Body of pancreas (tissue), 4 donors: ENCODE results near the gene THSD4.

Experiments
- POLR2A ChIP-seq, 3 donors: fragments of 450-650 bp; IDR thresholded peaks; one replicate each; pipeline ENCODE4 v1.6.1; 2016; ENCODE audit warnings: antibody characterized with exemption in 3 of 3, mild to moderate bottlenecking in 2 of 3
- TF ChIP-seq, protein P1 (sequence below), 7 experiments: fragments of 450-650 bp in 4 of 7; fragments of 200-600 bp in 3 of 7; sonication (generic) in 3 of 7; IDR thresholded peaks; one replicate each; pipeline ENCODE4 v1.5.1; 2016 to 2019; ENCODE audit warnings: antibody characterized with exemption in 7 of 7

DNA sequence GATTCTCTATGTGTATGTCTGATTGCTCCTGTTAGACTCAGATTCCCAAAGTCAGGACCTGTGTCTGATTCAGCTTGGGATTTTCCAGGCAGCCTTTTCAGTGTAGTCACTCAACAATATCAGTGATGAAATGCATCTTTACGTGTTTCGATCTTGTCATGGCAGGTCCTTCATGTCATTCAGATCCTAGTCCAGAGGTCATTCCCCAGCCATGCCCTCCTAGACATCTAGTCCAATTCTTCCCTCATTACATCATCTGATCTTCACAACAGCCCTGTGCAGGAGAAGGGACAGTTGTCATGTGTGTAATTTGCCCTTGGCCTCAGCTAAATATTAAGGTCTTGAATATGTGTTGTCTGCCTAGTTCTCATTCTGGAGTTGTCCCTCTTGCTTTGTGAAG lies 541.9 kb downstream of the THSD4 start:
- no peak for TF ChIP-seq POLR2A (IDR thresholded peaks at IDR 0.05)
- TF ChIP-seq, protein P1, sequence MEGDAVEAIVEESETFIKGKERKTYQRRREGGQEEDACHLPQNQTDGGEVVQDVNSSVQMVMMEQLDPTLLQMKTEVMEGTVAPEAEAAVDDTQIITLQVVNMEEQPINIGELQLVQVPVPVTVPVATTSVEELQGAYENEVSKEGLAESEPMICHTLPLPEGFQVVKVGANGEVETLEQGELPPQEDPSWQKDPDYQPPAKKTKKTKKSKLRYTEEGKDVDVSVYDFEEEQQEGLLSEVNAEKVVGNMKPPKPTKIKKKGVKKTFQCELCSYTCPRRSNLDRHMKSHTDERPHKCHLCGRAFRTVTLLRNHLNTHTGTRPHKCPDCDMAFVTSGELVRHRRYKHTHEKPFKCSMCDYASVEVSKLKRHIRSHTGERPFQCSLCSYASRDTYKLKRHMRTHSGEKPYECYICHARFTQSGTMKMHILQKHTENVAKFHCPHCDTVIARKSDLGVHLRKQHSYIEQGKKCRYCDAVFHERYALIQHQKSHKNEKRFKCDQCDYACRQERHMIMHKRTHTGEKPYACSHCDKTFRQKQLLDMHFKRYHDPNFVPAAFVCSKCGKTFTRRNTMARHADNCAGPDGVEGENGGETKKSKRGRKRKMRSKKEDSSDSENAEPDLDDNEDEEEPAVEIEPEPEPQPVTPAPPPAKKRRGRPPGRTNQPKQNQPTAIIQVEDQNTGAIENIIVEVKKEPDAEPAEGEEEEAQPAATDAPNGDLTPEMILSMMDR (IDR thresholded peaks at IDR 0.05) = no peak
